GM21576 (cell line): ENCODE results near the gene CIC.
A peak's percentile ranks its signal among the peaks of the same experiment; 100 is the strongest.

Source experiments
- ATAC-seq: cut with Tn5 transposase; IDR thresholded peaks from one replicate; pipeline ENCODE4 v1.9.1; 2021; ENCODE audit warnings: mild to moderate bottlenecking, moderate library complexity; ENCODE audit not compliant: unreplicated experiment

The CIC gene

DNA sequence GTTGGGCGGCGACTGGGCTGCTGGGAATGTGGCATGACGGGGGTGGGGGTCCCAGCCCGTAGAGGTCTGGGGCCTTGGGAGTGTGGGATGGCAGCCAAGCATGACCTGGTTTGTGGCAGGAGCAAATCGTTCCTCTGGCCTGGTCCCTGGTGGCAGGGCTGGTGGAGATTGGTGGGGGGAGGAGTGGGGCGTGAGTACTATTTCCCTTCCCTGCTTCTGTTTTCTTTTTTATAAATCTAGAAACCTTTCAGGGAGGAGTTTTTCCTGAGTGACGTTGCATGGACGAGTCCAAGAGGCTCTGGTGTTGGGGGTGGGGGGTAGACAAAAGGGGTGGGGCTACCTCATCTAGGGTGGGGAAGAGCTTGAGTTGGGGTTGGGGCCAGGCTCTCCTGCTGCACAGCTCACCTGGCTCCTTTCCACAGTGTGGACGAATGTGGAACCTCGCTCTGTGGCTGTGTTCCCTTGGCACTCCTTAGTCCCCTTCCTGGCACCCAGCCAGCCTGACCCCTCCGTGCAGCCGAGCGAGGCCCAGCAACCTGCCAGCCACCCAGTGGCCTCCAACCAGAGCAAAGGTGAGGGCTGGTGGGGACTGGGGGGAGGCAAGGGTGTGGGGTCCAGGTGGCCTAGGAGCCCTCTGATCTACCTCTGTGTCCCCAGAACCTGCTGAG lies 17.4 kb downstream of the CIC start:
- no peak for ATAC-seq

DNA sequence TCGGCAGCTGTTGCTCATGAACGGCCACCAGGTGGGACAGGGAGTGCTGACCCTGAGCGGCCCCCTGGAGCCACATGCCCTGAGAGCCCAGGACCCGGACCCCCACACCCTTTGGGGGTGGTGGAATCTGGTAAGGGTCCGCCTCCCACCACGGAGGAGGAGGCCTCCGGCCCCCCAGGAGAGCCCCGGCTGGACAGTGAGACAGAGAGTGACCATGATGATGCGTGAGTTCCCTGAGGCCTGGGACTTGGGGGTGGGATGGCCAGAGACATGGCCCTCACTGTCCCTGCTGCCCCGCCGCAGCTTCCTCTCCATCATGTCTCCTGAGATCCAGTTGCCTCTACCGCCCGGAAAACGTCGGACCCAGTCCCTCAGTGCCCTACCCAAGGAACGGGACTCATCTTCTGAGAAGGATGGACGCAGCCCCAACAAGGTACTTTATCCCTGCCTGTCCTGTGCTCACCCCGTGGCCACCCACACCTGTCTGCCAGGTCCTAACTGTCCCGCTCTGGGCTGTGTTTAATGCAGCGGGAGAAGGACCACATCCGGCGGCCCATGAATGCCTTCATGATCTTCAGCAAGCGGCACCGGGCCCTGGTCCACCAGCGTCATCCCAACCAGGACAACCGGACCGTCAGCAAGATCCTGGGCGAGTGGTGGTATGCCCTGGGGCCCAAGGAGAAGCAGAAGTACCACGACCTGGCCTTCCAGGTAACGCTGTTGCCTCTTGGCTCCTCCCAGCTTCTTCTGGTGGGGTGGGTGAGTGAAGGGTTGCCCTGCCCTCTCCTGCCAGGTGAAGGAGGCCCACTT lies 18.2 kb downstream of the CIC start:
- ATAC-seq = no peak

DNA sequence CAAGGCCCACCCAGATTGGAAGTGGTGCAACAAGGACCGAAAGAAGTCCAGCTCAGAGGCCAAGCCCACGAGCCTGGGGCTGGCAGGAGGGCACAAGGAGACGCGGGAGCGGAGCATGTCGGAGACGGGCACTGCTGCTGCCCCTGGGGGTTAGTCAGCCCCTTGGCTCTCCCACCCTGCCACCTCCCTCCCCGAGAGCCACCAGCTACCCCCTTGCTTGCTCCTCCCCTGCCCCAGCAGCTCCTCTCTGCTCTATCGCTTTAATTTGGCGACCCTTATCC lies 18.7 kb downstream of the CIC start:
- ATAC-seq = no peak

DNA sequence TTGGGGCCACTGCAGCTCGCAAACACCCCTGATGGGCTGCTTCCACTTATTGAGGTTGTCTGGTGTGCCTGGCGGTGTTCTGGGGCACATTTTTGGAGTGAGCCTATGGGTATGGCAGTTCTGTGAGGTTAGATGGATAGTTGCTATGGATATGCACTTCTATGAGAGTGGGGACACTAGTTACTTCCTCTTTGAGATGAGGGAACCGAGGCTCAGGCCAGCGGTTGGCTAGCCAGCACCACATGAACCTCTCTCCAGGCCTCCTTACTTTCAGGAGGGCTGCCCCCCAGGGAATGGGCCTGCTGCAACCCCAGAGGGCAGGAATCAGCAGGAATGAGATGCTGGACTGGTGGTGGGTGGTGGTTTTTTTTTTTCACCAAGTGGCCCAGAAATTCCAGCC lies 19.3 kb downstream of the CIC start:
- ATAC-seq = no peak

DNA sequence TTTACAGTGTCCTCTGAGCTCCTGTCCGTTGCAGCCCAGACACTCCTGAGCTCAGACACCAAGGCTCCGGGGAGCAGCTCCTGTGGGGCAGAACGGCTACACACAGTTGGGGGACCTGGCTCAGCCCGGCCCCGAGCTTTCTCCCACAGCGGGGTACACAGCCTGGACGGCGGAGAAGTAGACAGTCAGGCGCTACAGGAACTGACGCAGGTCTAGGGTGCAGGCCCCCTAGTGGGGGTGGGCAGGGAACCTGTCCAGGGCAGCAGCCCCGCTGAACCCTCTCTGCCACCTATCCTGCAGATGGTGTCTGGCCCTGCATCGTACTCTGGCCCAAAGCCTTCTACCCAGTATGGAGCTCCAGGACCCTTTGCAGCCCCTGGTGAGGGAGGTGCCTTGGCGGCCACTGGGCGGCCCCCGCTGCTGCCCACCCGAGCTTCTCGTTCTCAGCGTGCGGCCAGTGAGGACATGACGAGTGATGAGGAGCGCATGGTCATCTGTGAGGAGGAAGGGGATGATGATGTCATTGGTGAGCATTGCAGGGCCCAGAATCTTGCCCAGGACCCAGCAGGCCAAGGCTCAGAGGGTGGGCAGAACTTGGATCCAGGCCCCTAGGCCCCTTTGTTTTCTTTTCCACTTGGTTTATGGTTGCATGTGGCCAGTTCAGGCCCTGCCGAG lies 20.0 kb downstream of the CIC start:
- no peak for ATAC-seq

DNA sequence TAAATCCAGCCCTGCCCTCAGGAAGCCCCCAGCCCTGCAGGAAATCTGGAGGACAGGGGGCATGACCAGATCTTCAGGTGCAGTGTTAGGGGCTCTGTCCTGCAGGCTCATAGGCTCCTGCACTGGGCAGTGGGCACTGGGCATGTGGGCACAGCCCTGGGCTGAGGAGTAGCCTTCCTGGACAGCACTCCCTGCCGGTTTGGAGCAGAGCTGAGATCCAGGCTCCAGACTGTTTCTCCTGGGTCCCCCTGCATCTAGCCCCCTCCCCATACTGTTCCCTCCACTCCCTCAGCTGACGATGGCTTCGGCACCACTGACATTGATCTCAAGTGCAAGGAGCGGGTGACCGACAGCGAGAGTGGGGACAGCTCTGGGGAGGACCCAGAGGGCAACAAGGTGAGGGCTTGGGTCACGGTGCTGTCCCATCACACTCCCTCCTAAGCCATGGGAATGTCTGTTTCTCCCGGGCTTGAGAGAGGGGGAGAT lies 20.5 kb downstream of the CIC start:
- no peak for ATAC-seq

DNA sequence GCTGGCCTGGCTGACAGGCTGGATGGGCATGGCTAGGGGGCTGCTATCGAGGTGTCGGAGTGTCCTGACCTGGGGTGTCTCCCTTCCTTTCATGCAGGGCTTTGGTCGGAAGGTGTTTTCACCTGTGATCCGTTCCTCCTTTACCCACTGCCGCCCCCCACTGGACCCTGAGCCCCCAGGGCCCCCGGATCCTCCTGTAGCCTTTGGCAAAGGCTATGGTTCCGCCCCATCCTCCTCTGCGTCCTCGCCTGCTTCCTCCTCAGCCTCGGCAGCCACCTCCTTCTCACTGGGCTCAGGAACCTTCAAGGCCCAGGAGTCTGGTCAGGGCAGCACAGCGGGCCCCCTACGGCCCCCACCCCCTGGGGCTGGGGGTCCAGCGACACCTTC lies 21.1 kb downstream of the CIC start:
- ATAC-seq = no peak

DNA sequence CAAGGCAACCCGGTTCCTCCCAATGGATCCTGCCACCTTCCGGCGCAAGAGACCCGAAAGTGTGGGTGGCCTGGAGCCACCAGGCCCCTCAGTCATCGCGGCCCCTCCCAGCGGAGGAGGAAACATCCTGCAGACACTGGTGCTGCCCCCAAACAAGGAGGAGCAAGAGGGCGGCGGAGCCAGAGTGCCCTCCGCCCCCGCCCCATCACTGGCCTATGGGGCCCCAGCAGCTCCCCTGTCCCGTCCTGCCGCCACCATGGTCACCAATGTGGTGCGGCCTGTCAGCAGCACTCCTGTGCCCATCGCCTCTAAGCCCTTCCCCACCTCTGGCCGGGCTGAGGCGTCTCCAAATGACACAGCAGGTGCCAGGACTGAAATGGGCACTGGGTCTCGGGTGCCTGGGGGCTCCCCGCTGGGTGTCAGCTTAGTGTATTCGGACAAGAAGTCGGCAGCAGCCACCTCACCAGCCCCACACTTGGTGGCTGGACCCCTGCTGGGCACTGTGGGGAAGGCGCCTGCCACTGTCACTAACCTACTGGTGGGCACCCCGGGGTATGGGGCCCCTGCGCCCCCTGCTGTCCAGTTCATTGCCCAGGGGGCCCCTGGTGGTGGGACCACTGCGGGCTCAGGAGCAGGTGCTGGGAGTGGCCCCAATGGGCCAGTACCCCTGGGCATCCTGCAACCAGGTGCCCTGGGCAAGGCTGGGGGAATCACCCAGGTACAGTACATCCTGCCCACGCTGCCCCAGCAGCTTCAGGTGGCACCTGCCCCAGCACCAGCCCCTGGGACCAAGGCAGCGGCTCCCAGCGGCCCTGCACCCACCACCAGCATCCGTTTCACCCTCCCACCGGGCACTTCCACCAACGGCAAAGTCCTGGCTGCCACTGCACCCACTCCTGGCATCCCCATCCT lies 21.7 kb downstream of the CIC start:
- no peak for ATAC-seq

DNA sequence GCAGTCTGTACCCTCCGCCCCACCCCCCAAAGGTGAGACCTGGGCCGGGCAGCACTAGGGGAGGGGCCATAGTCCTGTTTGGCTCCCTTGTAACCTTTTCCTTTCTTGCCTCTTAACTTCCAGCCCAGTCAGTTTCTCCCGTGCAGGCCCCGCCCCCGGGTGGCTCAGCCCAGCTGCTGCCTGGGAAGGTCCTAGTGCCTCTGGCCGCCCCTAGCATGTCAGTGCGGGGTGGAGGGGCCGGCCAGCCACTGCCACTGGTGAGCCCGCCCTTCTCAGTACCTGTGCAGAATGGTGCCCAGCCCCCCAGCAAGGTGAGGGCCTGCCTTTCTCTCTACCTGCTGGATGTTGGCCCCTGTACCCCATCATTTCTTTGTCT lies 22.4 kb downstream of the CIC start:
- no peak for ATAC-seq

DNA sequence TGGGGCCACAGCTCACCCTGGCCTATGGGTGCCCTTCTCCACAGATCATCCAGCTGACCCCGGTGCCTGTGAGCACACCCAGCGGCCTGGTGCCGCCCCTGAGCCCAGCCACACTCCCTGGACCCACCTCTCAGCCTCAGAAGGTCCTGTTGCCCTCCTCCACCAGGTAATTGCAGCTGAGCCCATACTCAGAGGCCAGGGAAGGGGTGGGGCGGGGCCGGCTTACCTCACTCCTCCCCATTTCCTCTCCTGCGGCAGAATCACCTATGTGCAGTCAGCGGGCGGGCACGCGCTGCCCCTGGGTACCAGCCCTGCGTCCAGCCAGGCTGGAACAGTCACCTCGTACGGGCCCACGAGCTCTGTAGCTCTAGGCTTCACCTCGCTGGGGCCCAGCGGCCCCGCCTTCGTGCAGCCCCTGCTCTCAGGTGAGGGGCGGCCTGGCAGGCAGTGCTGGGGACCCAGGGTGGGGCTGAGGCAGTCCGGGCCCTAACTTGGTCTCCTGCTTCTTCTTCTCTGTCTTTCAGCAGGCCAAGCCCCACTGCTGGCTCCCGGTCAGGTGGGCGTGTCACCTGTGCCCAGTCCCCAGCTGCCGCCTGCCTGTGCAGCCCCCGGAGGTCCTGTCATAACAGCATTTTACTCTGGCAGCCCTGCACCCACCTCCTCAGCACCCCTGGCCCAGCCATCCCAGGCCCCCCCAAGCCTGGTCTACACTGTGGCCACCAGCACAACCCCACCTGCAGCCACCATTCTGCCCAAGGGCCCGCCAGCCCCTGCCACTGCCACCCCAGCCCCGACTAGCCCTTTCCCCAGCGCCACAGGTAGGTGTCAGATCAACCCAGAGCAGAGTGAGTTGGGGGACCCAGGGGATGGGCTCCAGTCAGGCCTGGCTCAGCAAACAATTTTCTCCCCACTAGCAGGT lies 23.2 kb downstream of the CIC start:
- no peak for ATAC-seq

DNA sequence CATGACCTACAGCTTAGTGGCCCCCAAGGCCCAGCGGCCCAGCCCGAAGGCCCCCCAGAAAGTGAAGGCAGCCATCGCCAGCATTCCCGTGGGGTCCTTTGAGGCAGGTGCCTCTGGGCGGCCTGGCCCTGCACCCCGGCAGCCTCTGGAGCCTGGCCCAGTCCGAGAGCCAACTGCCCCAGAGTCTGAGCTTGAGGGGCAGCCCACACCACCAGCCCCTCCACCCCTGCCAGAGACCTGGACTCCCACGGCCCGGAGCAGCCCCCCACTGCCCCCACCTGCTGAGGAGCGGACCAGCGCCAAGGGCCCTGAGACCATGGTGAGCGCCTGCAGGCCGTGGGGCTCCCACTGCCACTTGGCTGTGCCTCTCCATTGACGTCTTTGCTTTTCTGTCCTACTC lies 23.9 kb downstream of the CIC start:
- ATAC-seq = no peak

DNA sequence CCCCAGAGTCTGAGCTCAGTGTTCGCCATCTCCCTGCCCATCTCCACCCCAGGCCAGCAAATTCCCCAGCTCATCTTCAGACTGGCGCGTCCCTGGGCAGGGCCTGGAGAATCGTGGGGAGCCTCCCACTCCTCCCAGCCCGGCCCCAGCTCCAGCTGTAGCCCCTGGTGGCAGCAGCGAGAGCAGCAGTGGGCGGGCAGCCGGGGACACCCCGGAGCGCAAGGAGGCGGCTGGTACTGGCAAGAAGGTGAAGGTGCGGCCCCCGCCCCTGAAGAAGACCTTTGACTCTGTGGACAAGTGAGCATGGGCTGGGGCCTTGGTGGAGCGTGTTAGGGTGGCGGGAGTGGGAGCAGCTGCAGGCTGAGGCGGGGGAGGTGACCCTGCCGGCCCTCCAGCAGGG lies 24.5 kb downstream of the CIC start:
- no peak for ATAC-seq

DNA sequence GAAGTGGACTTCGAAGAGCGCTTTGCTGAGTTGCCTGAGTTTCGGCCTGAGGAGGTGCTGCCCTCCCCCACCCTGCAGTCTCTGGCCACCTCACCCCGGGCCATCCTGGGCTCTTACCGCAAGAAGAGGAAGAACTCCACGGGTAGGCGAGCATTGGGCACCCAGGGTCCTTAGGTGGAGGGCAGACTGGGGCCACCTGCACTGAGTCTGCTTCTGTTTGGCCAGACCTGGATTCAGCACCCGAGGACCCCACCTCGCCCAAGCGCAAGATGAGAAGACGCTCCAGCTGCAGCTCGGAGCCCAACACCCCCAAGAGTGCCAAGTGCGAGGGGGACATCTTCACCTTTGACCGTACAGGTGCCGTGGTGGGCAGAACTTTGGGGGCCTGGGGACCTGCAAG lies 24.9 kb downstream of the CIC start:
- no peak for ATAC-seq

DNA sequence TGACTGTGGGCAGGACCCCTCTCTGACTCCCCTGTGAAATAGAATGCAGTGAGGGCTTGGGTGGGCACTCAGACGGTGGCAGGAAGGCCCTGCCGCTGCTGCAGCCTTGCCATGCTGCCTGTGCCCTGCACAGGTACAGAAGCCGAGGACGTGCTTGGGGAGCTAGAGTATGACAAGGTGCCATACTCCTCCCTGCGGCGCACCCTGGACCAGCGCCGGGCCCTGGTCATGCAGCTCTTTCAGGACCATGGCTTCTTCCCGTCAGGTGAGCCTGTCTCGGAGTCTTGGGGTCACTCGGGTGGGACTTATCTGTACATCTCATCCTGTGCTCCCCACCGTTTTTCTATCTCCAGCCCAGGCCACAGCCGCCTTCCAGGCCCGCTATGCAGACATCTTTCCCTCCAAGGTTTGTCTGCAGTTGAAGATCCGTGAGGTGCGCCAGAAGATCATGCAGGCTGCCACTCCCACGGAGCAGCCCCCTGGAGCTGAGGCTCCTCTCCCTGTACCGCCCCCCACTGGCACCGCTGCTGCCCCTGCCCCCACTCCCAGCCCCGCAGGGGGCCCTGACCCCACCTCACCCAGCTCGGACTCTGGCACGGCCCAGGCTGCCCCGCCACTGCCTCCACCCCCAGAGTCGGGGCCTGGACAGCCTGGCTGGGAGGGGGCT lies 25.6 kb downstream of the CIC start:
- no peak for ATAC-seq

DNA sequence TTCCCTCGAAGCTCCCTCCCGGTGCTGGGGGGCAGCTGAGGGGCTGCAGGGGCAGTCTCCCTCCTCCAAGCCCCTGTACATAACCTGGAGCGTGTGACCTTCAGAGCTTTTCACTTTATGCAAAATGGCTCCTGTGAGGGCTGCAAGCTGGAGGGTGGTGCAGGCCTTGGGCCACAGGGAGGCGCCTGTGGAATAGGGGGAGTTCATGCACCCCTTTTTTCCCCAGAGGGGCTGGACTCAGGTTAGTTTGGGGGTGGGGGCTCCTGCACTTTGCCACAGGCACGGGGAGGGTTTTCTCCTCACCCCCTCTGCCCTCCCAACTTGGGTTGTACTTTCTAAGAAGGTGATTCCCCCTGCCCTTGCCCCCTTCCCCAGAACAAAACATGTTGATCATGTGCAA lies 26.3 kb downstream of the CIC start:
- no peak for ATAC-seq

DNA sequence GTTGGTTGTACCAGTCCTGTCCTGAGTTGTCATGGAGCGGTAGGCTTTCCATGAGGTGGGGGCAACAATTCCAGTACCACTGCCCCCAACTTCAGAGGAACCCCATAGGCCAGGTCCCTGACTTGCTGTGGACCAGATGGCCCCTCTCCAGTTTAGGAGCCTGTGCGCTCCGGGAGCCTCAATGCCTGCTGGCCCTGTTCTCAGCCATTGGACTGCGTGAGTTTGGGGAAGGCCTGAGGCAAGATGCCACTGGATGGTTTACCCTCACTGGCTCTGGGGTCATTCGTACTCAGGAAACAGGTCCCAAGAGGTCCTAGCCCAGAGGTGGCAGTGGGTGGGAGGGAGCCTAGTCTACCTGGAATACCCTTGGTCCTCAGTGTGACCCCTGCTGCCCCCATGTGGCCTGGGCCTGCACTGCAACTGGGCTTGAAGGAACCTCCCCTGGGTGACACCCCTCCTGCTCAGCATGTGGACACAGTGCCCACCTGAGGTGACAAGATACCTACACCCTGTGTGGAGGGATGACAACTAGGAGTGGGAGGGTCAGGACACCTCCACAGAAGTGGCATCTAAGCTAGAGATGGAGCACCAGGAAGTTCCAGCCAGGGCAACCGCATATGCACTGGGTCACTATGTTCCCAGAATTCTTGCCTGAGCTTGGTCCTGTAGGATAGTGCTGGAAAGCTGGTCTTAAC lies 26.9 kb downstream of the CIC start:
- peak; percentile 59 for ATAC-seq

DNA sequence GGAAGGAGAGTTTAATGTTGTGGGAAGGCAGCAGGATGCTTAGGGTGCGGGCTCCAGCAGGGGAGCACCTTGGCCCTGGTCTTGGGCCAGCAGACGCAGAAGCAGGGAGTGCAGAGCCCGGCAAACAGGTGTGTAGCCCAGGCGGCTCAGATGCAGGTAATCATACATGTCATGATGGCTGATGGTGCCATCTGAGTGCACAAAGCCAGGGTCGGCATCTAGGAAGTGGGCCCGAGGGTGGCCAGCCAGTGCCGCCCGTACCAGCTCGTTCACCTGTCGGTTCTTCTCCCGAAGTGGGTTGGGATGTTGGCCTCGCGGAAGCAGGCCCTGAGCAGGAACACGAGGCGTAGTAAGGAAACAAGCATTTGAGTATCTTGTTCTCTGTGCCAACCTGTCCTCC lies 28.0 kb downstream of the CIC start:
- ATAC-seq = no peak

DNA sequence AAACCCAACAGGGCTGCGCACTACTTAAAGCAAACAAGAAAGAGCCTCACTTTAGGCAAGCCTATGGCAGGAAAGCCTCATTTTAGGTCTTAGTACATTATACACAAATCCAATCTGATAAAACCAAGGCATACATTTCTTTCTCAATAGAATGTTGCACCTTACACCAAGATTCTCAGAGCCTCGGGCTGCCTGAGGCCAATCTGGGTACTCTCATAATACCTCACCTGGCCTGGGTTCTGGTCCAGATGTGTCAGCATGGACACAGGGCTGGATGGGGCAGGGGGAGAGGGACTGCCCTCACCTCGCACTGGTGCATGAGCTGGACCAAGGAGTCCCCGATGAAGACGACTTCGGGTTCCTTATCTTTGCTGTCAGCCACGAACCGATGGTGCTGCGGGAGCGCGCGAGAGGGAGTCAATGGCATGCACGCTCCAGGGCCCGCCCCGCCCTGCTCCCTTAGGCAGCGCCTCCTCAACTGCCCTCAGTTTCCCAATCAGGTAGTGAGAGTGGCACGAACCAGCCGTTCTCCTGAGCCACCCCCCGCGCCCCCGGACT lies 32.7 kb downstream of the CIC start, which contains the start of gene PRR19:
Gene PRR19 (plus strand): TSS at position 487 of the 558 bp plus-strand sequence. CDS start 7,453 bp downstream, outside the sequence.
- ATAC-seq = no peak

DNA sequence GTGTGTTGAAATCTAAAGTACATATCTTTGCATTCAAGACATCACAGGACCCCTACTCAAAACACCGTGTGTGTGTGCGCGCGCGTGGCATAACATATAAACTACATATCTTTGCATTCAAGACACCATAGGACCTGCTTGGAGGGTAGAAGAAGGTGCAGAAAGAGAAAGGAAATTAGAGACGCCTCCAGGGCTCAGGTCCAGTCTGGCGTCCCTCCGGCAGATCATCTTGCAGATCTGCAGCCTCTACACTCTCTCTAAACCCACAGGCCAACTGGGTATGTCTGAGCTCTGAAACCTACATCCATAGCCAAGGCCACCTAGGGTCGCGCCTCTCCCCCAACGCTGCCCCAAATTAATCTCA lies 34.0 kb downstream of the CIC start:
- no peak for ATAC-seq
